ENCODE data around the gene BLMH.

Gene BLMH

GRCh38 chr17:30217054-30217453 is 74.7 kb downstream of the BLMH start:
- H3K9ac ChIP-seq (ENCODE audit: low read depth, low read length, poor library complexity, severe bottlenecking), result no peak overlapping the region
- no peaks in the 10 kb centered on the region for H3K9me3 ChIP-seq (ENCODE audit: insufficient read depth, low read depth, low read length)
- H3K27me3 ChIP-seq (ENCODE audit: insufficient read depth, low read length, poor library complexity, severe bottlenecking), result no peaks in the 10 kb centered on the region
- no peaks in the 10 kb centered on the region for H3K36me3 ChIP-seq (ENCODE audit: insufficient read depth, low read length)
- no peaks in the 10 kb centered on the region for H3K9me2 ChIP-seq (replicated peaks; ENCODE audit: low read depth, low read length)
- H3K79me2 ChIP-seq (ENCODE audit: insufficient read depth, low read length), result no peaks in the 10 kb centered on the region
- H3K4me1 ChIP-seq (ENCODE audit: insufficient read depth, low read length, poor library complexity, severe bottlenecking), result no peaks in the 10 kb centered on the region
- H4K20me1 ChIP-seq (ENCODE audit: insufficient read depth, low read length, poor library complexity, severe bottlenecking), result no peaks in the 10 kb centered on the region
- no peak overlapping the region for H2AFZ ChIP-seq (ENCODE audit: low read length)
- TF ChIP-seq CTCF (conservative IDR thresholded peaks at IDR 0.05; ENCODE audit: low read length) (no peak), EZH2phosphoT487 (IDR thresholded peaks at IDR 0.05; ENCODE audit: borderline replicate concordance) (no peak)
- no peak overlapping the region for H3K4me3 ChIP-seq (ENCODE audit: low read length, poor library complexity, severe bottlenecking)
- no peak overlapping the region for H3K4me2 ChIP-seq (ENCODE audit: low read depth, low read length, poor library complexity, severe bottlenecking)
- H3F3A ChIP-seq (ENCODE audit: low read depth), result no peaks in the 10 kb centered on the region

GRCh38 chr17:30212750-30213149 is 79.0 kb downstream of the BLMH start:
- H3K27me3 ChIP-seq (ENCODE audit: insufficient read depth, low read length, poor library complexity, severe bottlenecking), result no peaks in the 10 kb centered on the region
- no peaks in the 10 kb centered on the region for H3K9me2 ChIP-seq (replicated peaks; ENCODE audit: low read depth, low read length)
- no peaks in the 10 kb centered on the region for H3K4me1 ChIP-seq (ENCODE audit: insufficient read depth, low read length, poor library complexity, severe bottlenecking)
- H4K20me1 ChIP-seq (ENCODE audit: insufficient read depth, low read length, poor library complexity, severe bottlenecking), result no peaks in the 10 kb centered on the region
- no peak for TF ChIP-seq CTCF (conservative IDR thresholded peaks at IDR 0.05; ENCODE audit: low read length)
- TF ChIP-seq EZH2phosphoT487 (IDR thresholded peaks at IDR 0.05; ENCODE audit: borderline replicate concordance), result no peak
- H2AFZ ChIP-seq (ENCODE audit: low read length), result no peak overlapping the region
- no peaks in the 10 kb centered on the region for H3K36me3 ChIP-seq (ENCODE audit: insufficient read depth, low read length)
- no peak overlapping the region for H3K4me2 ChIP-seq (ENCODE audit: low read depth, low read length, poor library complexity, severe bottlenecking)
- no peaks in the 10 kb centered on the region for H3K9me3 ChIP-seq (ENCODE audit: insufficient read depth, low read depth, low read length)
- H3F3A ChIP-seq (ENCODE audit: low read depth), result no peaks in the 10 kb centered on the region
- no peak overlapping the region for H3K4me3 ChIP-seq (ENCODE audit: low read length, poor library complexity, severe bottlenecking)
- no peak overlapping the region for H3K9ac ChIP-seq (ENCODE audit: low read depth, low read length, poor library complexity, severe bottlenecking)
- no peaks in the 10 kb centered on the region for H3K79me2 ChIP-seq (ENCODE audit: insufficient read depth, low read length)

DNA sequence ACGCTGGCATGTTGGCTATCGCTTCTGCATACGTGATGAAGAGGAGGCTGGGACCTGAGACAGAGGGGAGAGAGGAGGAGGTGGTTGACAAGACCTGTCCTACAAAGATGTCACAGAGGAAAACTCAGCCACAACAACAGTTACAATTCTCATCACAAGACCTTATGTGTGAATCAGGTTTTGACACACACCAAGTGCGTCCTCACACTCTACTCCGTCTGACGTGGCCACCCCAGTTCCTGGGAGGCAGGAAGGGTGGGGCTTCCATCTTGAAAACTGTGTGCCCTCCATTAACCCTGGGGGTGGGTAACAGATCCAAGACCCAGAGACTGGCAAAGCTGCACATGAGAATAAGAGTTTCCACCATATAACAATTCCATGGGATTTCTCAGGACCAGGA is 80.4 kb downstream of the BLMH start:
- H3F3A ChIP-seq (ENCODE audit: low read depth), result no peaks in the 10 kb centered on the region
- no peak overlapping the region for H2AFZ ChIP-seq (ENCODE audit: low read length)
- no peak overlapping the region for H3K9ac ChIP-seq (ENCODE audit: low read depth, low read length, poor library complexity, severe bottlenecking)
- H3K9me2 ChIP-seq (replicated peaks; ENCODE audit: low read depth, low read length), result no peaks in the 10 kb centered on the region
- H3K4me2 ChIP-seq (ENCODE audit: low read depth, low read length, poor library complexity, severe bottlenecking), result no peak overlapping the region
- no peaks in the 10 kb centered on the region for H4K20me1 ChIP-seq (ENCODE audit: insufficient read depth, low read length, poor library complexity, severe bottlenecking)
- H3K36me3 ChIP-seq (ENCODE audit: insufficient read depth, low read length), result no peaks in the 10 kb centered on the region
- no peaks in the 10 kb centered on the region for H3K9me3 ChIP-seq (ENCODE audit: insufficient read depth, low read depth, low read length)
- TF ChIP-seq CTCF (conservative IDR thresholded peaks at IDR 0.05; ENCODE audit: low read length) (no peak), EZH2phosphoT487 (IDR thresholded peaks at IDR 0.05; ENCODE audit: borderline replicate concordance) (no peak)
- no peaks in the 10 kb centered on the region for H3K27me3 ChIP-seq (ENCODE audit: insufficient read depth, low read length, poor library complexity, severe bottlenecking)
- H3K4me3 ChIP-seq (ENCODE audit: low read length, poor library complexity, severe bottlenecking), result no peak overlapping the region
- H3K4me1 ChIP-seq (ENCODE audit: insufficient read depth, low read length, poor library complexity, severe bottlenecking), result no peaks in the 10 kb centered on the region
- no peaks in the 10 kb centered on the region for H3K79me2 ChIP-seq (ENCODE audit: insufficient read depth, low read length)
